ENCODE results near the gene SIGLEC8. TPM values are rescaled to one million over a fixed set of nuclear protein-coding genes. Genes with fewer than 3 reads are reported as not detected.
A peak's percentile ranks its signal among the peaks of the same experiment; 100 is the strongest.
"Not testable (repeated sequence)": the region's sequence is repeated elsewhere in the genome, so short reads cannot be mapped to it uniquely, and the experiment has no call there.

SIGLEC8 gene
- total RNA-seq = not detected in 2 replicates

- no peak for DNase-seq (ENCODE audit: low read depth in 2 of 2)
Measured at GRCh38 chr19:51458051-51458645, at the start of gene SIGLEC8. Gene SIGLEC8 (minus strand): TSS chr19:51458454. CDS start chr19:51458387, 67 bp downstream.

GRCh38 chr19:51507640-51508058 lies 49.4 kb upstream of the SIGLEC8 start:
- no peak for DNase-seq (ENCODE audit: low read depth in 2 of 2)

- no peak for DNase-seq (ENCODE audit: low read depth in 2 of 2)
Measured at GRCh38 chr19:51507192-51507591, 48.9 kb upstream of the SIGLEC8 start.

GRCh38 chr19:51505904-51506303 lies 47.6 kb upstream of the SIGLEC8 start:
- no peak for DNase-seq (ENCODE audit: low read depth in 2 of 2)

- no peak for DNase-seq (ENCODE audit: low read depth in 2 of 2)
Measured at GRCh38 chr19:51503896-51504295, 45.6 kb upstream of the SIGLEC8 start.

- no peak for DNase-seq (ENCODE audit: low read depth in 2 of 2)
Measured at GRCh38 chr19:51503286-51503817, 45.1 kb upstream of the SIGLEC8 start.

GRCh38 chr19:51501594-51502263 lies 43.5 kb upstream of the SIGLEC8 start, which contains the start of gene SIGLEC12:
Gene SIGLEC12 (minus strand): TSS chr19:51501800. CDS start chr19:51501733, 67 bp downstream.
- DNase-seq (ENCODE audit: low read depth in 2 of 2) = no peak

- DNase-seq (ENCODE audit: low read depth in 2 of 2) = not testable (repeated sequence)
Measured at GRCh38 chr19:51500931-51501330, 42.7 kb upstream of the SIGLEC8 start.

- DNase-seq (ENCODE audit: low read depth in 2 of 2) = no peak
Measured at GRCh38 chr19:51497666-51498065, 39.4 kb upstream of the SIGLEC8 start.

- DNase-seq (ENCODE audit: low read depth in 2 of 2) = no peak
Measured at GRCh38 chr19:51493776-51494175, 35.5 kb upstream of the SIGLEC8 start.

- no peak for DNase-seq (ENCODE audit: low read depth in 2 of 2)
Measured at GRCh38 chr19:51491586-51491985, 33.3 kb upstream of the SIGLEC8 start.

- no peak for DNase-seq (ENCODE audit: low read depth in 2 of 2)
Measured at GRCh38 chr19:51490676-51491075, 32.4 kb upstream of the SIGLEC8 start.

- DNase-seq (ENCODE audit: low read depth in 2 of 2) = no peak
Measured at GRCh38 chr19:51489113-51489512, 30.9 kb upstream of the SIGLEC8 start.

- DNase-seq (ENCODE audit: low read depth in 2 of 2) = no peak
Measured at GRCh38 chr19:51488491-51488890, 30.2 kb upstream of the SIGLEC8 start.

- DNase-seq (ENCODE audit: low read depth in 2 of 2) = no peak
Measured at GRCh38 chr19:51485960-51486660, 27.9 kb upstream of the SIGLEC8 start.

GRCh38 chr19:51480590-51480989 lies 22.3 kb upstream of the SIGLEC8 start:
- peak; percentile 27 for DNase-seq (ENCODE audit: low read depth in 2 of 2)

- no peak for DNase-seq (ENCODE audit: low read depth in 2 of 2)
Measured at GRCh38 chr19:51479531-51480331, 21.5 kb upstream of the SIGLEC8 start.

GRCh38 chr19:51478381-51479234 lies 20.4 kb upstream of the SIGLEC8 start, which contains the start of gene CEACAM18:
Gene CEACAM18 (plus strand): TSS chr19:51478539.
- DNase-seq (ENCODE audit: low read depth in 2 of 2) = no peak

GRCh38 chr19:51477344-51477743 lies 19.1 kb upstream of the SIGLEC8 start:
- DNase-seq (ENCODE audit: low read depth in 2 of 2) = no peak

GRCh38 chr19:51476164-51476563 lies 17.9 kb upstream of the SIGLEC8 start:
- DNase-seq (ENCODE audit: low read depth in 2 of 2) = no peak

Measured in lung microvascular endothelial cell (primary cell).